HepG2 (cell line): ENCODE measurements around the gene UBE3B. TPM values are rescaled to one million over a fixed set of nuclear protein-coding genes. Genes with fewer than 3 reads are reported as not detected.

Source experiments
- AGO2 ChIP-seq: fragments of 200-400 bp; formaldehyde crosslinking; optimal IDR thresholded peaks from 2 replicates; pipeline ENCODE3; 2017; ENCODE audit warnings: mild to moderate bottlenecking, low read depth, low read length, moderate library complexity
- CBX2 ChIP-seq, 2 experiments: fragments of 200-600 bp in 1 of 2; sonication (generic); formaldehyde crosslinking in 1 of 2; IDR thresholded peaks; 2 replicates each; pipeline versions ENCODE4 v1.7.0 to v1.8.1; 2018 to 2022; ENCODE audit warnings: low read depth in 2 of 2, low read length in 1 of 2, mild to moderate bottlenecking in 1 of 2, missing genetic modification reagents in 1 of 2
- DR1 ChIP-seq: sonication (generic); formaldehyde crosslinking; IDR thresholded peaks from 2 replicates; pipeline ENCODE4 v1.8.0; 2021; ENCODE audit warnings: mild to moderate bottlenecking, missing genetic modification reagents, inconsistent platforms
- FLYWCH1 ChIP-seq: sonication (generic); formaldehyde crosslinking; IDR thresholded peaks from 2 replicates; pipeline ENCODE4 v1.8.1; 2023; ENCODE audit warnings: mild to moderate bottlenecking, missing genetic modification reagents
- FOXC1 ChIP-seq: sonication (generic); formaldehyde crosslinking; IDR thresholded peaks from 2 replicates; pipeline ENCODE4 v1.8.0; 2022; ENCODE audit warnings: mild to moderate bottlenecking, missing genetic modification reagents, borderline replicate concordance
- GLI4 ChIP-seq: sonication (generic); formaldehyde crosslinking; IDR thresholded peaks from 2 replicates; pipeline ENCODE4 v1.5.1; 2020; ENCODE audit warnings: missing genetic modification reagents, mild to moderate bottlenecking, moderate library complexity, borderline replicate concordance
- ISX ChIP-seq: sonication (generic); formaldehyde crosslinking; conservative IDR thresholded peaks from 2 replicates; pipeline ENCODE4 v1.5.0; 2020; ENCODE audit warnings: missing genetic modification reagents
- KDM4B ChIP-seq: sonication (generic); formaldehyde crosslinking; IDR thresholded peaks from 2 replicates; pipeline ENCODE4 v1.4.0; 2020; ENCODE audit warnings: missing genetic modification reagents
- SETDB1 ChIP-seq: sonication (generic); formaldehyde crosslinking; IDR thresholded peaks from 2 replicates; pipeline ENCODE4 v1.5.1; 2020; ENCODE audit warnings: missing genetic modification reagents, mild to moderate bottlenecking, borderline replicate concordance
- SP4 ChIP-seq: sonication (generic); formaldehyde crosslinking; IDR thresholded peaks from 2 replicates; pipeline ENCODE4 v1.8.1; 2023; ENCODE audit warnings: mild to moderate bottlenecking, missing genetic modification reagents
- TCF12 ChIP-seq, 2 experiments: fragments of 450-650 bp in 1 of 2; sonication (generic) in 1 of 2; formaldehyde crosslinking in 1 of 2; IDR thresholded peaks; 2 replicates each; pipeline versions ENCODE4 v1.6.1 to v1.8.0; 2017 to 2022; ENCODE audit warnings: antibody characterized with exemption in 1 of 2, mild to moderate bottlenecking in 1 of 2, missing genetic modification reagents in 1 of 2, moderate library complexity in 1 of 2
- ZBTB8A ChIP-seq: sonication (generic); formaldehyde crosslinking; IDR thresholded peaks from 2 replicates; pipeline ENCODE4 v1.4.0; 2020; ENCODE audit warnings: mild to moderate bottlenecking, low read depth, missing genetic modification reagents, borderline replicate concordance
- ZMYM3 ChIP-seq: sonication (generic); formaldehyde crosslinking; IDR thresholded peaks from 2 replicates; pipeline ENCODE4 v1.5.1; 2020; ENCODE audit warnings: mild to moderate bottlenecking, missing genetic modification reagents
- ZNF543 ChIP-seq: sonication (generic); formaldehyde crosslinking; IDR thresholded peaks from 2 replicates; pipeline ENCODE4 v1.4.0; 2020; ENCODE audit warnings: mild to moderate bottlenecking, missing genetic modification reagents
- polyA plus RNA-seq, 8 experiments: library from polyadenylated mRNA; depleted of rRNA in 3 of 8; stranded (reverse) in 7 of 8; unstranded in 1 of 8; fragments of >200 nt; fragmentation: Illumina TruSeq in 4 of 8; extraction: Trizol in 4 of 8; gene quantifications; 2 replicates each; pipeline versions ENCODE4 v1.2.1 to v1.2.3, GENCODE V29; 2011 to 2016; ENCODE audit warnings: low read depth in 4 of 8, missing spikeins in 1 of 8, mixed read lengths in 1 of 8; ENCODE audit not compliant: insufficient read depth in 1 of 8
- total RNA-seq, 5 experiments: library from RNA; depleted of rRNA; stranded (reverse); fragments of >200 nt; fragmentation: Illumina TruSeq; extraction: Trizol; gene quantifications; 2 replicates each; pipeline ENCODE4 v1.2.3, GENCODE V29; 2016; ENCODE audit warnings: low read depth in 1 of 5
- TF ChIP-seq, protein P1 (sequence below): sonication (generic); formaldehyde crosslinking; IDR thresholded peaks from 2 replicates; pipeline ENCODE4 v1.4.0; 2020; ENCODE audit warnings: missing genetic modification reagents, mild to moderate bottlenecking, borderline replicate concordance
- TF ChIP-seq, protein P2 (sequence below): IDR thresholded peaks from 2 replicates; pipeline ENCODE4 v1.6.1; 2016; ENCODE audit warnings: missing compliant biosample characterization, missing genetic modification reagents, borderline replicate concordance
- TF ChIP-seq, protein P3 (sequence below): sonication (generic); formaldehyde crosslinking; IDR thresholded peaks from 2 replicates; pipeline ENCODE4 v1.5.0; 2020; ENCODE audit warnings: missing genetic modification reagents, mild to moderate bottlenecking, borderline replicate concordance
- TF ChIP-seq, protein P4 (sequence below): sonication (generic); formaldehyde crosslinking; IDR thresholded peaks from 2 replicates; pipeline ENCODE4 v1.4.0; 2020; ENCODE audit warnings: mild to moderate bottlenecking, missing genetic modification reagents
- TF ChIP-seq, protein P5 (sequence below), 2 experiments: fragments of 450-650 bp in 1 of 2; sonication (generic) in 1 of 2; formaldehyde crosslinking; IDR thresholded peaks; 2 replicates each; pipeline versions ENCODE4 v1.5.0 to v1.8.0; 2020 to 2022; ENCODE audit warnings: mild to moderate bottlenecking in 1 of 2, missing genetic modification reagents in 1 of 2

UBE3B gene
- total and polyA plus RNA-seq, 2 of the 13 experiments (the other 11 are each of a cell fraction or from before 2014, with no cell fraction given), result 22.7 to 25.3 TPM

DNA sequence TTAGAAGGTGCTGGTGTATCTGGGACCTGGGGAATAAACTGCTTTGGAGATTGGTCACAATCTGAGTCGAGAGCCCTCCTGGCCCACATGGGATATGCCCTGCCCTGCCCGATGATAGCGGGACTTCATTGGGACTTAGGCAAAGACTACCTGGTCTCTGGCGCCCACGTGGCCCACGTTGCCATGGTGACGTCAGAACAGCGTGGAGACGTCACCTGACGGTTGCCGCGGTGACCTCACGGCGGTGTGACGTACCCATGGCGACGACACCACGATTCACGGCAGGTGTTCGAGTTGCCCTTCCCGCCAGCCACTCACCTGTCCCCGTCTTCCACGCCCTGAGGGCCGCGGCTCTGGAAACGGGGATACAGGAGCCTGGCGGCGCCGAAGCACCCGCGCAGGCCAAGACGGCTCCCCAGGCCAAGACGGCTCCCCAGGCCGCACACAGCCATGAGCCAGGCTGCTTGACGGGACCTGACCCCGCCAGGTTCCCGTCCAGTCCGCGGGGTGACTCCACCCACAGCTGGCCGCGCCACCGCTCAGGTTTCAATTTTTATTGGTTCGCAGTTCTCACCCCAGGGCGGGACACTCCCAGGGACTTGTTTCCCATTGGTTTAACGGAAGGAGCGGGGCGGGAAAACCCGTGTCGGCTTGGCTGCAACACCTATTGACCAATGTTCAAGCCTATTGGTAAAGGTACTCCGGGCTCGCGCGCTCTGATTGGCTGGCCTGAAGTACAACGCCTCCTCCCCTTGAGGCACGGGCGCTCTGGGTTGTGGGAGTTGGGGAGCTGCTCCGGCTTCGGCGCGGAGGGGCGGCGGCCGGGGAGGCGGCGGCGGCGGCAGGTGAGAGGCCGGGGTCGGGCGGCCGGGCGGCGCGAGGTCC lies 95.8 kb downstream of the UBE3B start, which contains the start of the genes MMAB and MVK (continued):
- TF ChIP-seq, protein P1, sequence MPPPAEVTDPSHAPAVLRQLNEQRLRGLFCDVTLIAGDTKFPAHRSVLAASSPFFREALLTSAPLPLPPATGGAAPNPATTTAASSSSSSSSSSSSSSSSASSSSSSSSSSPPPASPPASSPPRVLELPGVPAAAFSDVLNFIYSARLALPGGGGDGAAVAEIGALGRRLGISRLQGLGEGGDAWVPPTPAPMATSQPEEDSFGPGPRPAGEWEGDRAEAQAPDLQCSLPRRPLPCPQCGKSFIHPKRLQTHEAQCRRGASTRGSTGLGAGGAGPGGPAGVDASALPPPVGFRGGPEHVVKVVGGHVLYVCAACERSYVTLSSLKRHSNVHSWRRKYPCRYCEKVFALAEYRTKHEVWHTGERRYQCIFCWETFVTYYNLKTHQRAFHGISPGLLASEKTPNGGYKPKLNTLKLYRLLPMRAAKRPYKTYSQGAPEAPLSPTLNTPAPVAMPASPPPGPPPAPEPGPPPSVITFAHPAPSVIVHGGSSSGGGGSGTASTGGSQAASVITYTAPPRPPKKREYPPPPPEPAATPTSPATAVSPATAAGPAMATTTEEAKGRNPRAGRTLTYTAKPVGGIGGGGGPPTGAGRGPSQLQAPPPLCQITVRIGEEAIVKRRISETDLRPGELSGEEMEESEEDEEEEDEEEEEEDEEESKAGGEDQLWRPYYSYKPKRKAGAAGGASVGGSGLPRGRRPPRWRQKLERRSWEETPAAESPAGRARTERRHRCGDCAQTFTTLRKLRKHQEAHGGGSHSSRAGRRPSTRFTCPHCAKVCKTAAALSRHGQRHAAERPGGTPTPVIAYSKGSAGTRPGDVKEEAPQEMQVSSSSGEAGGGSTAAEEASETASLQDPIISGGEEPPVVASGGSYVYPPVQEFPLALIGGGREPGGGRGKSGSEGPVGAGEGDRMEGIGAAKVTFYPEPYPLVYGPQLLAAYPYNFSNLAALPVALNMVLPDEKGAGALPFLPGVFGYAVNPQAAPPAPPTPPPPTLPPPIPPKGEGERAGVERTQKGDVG (CRISPR knock-in tag), result peak; percentile 76
- TF ChIP-seq ISX (no peak), FLYWCH1 (no peak), ZNF543 (CRISPR knock-in tag) (peak; percentile 63; the same call in 1 of the 2 replicates), AGO2 (peak; percentile 40), ZBTB8A (CRISPR knock-in tag) (no peak), CBX2 (IDR thresholded peaks at IDR 0.05; ENCODE audit: low read depth, low read length) (no peak), CBX2 (CRISPR knock-in tag; IDR thresholded peaks at IDR 0.05; ENCODE audit: low read depth) (peak; percentile 74; the same call in 1 of the 2 replicates), SP4 (CRISPR knock-in tag) (peak; percentile 90), TCF12 (IDR thresholded peaks at IDR 0.05) (no peak), TCF12 (CRISPR knock-in tag; IDR thresholded peaks at IDR 0.05) (peak; percentile 78; the same call in 1 of the 2 replicates), KDM4B (CRISPR knock-in tag) (peak; percentile 73; the same call in 1 of the 2 replicates), GLI4 (CRISPR knock-in tag) (peak; percentile 74; the same call in 1 of the 2 replicates), SETDB1 (CRISPR knock-in tag) (no peak), FOXC1 (CRISPR knock-in tag) (peak; percentile 84; the same call in 1 of the 2 replicates), ZMYM3 (CRISPR knock-in tag) (peak; percentile 64), DR1 (CRISPR knock-in tag) (peak; percentile 83)
- TF ChIP-seq, protein P2, sequence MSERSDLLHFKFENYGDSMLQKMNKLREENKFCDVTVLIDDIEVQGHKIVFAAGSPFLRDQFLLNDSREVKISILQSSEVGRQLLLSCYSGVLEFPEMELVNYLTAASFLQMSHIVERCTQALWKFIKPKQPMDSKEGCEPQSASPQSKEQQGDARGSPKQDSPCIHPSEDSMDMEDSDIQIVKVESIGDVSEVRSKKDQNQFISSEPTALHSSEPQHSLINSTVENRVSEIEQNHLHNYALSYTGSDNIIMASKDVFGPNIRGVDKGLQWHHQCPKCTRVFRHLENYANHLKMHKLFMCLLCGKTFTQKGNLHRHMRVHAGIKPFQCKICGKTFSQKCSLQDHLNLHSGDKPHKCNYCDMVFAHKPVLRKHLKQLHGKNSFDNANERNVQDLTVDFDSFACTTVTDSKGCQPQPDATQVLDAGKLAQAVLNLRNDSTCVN (CRISPR knock-in tag), result peak; percentile 52; the same call in 1 of the 2 replicates
- TF ChIP-seq, protein P3, sequence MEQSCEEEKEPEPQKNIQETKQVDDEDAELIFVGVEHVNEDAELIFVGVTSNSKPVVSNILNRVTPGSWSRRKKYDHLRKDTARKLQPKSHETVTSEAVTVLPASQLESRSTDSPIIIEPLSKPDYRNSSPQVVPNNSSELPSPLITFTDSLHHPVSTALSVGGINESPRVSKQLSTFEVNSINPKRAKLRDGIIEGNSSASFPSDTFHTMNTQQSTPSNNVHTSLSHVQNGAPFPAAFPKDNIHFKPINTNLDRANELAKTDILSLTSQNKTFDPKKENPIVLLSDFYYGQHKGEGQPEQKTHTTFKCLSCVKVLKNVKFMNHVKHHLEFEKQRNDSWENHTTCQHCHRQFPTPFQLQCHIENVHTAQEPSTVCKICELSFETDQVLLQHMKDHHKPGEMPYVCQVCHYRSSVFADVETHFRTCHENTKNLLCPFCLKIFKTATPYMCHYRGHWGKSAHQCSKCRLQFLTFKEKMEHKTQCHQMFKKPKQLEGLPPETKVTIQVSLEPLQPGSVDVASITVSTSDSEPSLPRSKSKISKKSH, result peak; percentile 98
- TF ChIP-seq, protein P4, sequence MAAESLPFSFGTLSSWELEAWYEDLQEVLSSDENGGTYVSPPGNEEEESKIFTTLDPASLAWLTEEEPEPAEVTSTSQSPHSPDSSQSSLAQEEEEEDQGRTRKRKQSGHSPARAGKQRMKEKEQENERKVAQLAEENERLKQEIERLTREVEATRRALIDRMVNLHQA (CRISPR knock-in tag), result no peak
- TF ChIP-seq, protein P5, sequence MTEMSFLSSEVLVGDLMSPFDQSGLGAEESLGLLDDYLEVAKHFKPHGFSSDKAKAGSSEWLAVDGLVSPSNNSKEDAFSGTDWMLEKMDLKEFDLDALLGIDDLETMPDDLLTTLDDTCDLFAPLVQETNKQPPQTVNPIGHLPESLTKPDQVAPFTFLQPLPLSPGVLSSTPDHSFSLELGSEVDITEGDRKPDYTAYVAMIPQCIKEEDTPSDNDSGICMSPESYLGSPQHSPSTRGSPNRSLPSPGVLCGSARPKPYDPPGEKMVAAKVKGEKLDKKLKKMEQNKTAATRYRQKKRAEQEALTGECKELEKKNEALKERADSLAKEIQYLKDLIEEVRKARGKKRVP (CRISPR knock-in tag; IDR thresholded peaks at IDR 0.05), result no peak
